ENCODE data around the gene UBALD1. TPM values are rescaled to one million over a fixed set of nuclear protein-coding genes. Genes with fewer than 3 reads are reported as not detected.

Gene UBALD1
- total RNA-seq, 4 donors from 2014 or later: 5.9 to 17.0 (median 9.6) TPM

- Histone ChIP-seq H3K36me3 (no peaks in the 10 kb centered on the region), H3K27me3 (no peaks in the 10 kb centered on the region), H3K4me3 (peak overlapping the region; percentile 55 to 99 (median 84)), H3K4me1 (peaks cover 49 to 72% (median 50%) of the 10 kb centered on the region in 3 donors), H3K27ac (peak overlapping the region; percentile 94 to 99 (median 97)), H3K9me3 (no peaks in the 10 kb centered on the region)
- intact Hi-C loops (cut with DNase I): no loop called here
- DNase-seq: peak; percentile 98
- TF ChIP-seq POLR2A (IDR thresholded peaks at IDR 0.05): peak in 2 of 4 donors; percentile 65 to 87
- TF ChIP-seq, protein P1, sequence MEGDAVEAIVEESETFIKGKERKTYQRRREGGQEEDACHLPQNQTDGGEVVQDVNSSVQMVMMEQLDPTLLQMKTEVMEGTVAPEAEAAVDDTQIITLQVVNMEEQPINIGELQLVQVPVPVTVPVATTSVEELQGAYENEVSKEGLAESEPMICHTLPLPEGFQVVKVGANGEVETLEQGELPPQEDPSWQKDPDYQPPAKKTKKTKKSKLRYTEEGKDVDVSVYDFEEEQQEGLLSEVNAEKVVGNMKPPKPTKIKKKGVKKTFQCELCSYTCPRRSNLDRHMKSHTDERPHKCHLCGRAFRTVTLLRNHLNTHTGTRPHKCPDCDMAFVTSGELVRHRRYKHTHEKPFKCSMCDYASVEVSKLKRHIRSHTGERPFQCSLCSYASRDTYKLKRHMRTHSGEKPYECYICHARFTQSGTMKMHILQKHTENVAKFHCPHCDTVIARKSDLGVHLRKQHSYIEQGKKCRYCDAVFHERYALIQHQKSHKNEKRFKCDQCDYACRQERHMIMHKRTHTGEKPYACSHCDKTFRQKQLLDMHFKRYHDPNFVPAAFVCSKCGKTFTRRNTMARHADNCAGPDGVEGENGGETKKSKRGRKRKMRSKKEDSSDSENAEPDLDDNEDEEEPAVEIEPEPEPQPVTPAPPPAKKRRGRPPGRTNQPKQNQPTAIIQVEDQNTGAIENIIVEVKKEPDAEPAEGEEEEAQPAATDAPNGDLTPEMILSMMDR (IDR thresholded peaks at IDR 0.05): peak in 4 of 6 experiments; percentile 11 to 29 (median 26)
- WGBS, 2 donors: 2% methylated on average over 18 of the region's 57 CpGs; no CpG with 5 or more reads in 1 of the 2 donors
Measured at GRCh38 chr16:4616047-4616811, 1.5 kb upstream of the UBALD1 start.

- Histone ChIP-seq H3K27ac (peak overlapping the region; percentile 94 to 98 (median 96)), H3K36me3 (no peaks in the 10 kb centered on the region), H3K9me3 (no peaks in the 10 kb centered on the region), H3K4me3 (peak overlapping the region; percentile 71 to 99 (median 88)), H3K4me1 (peaks cover 53 to 79% (median 57%) of the 10 kb centered on the region in 3 donors), H3K27me3 (no peaks in the 10 kb centered on the region)
- WGBS, 2 donors: 31 to 44% methylated on average over 7 to 10 of the region's 39 CpGs
- no peak for DNase-seq
- TF ChIP-seq, protein P1 (IDR thresholded peaks at IDR 0.05): no peak
- no peak for TF ChIP-seq POLR2A (IDR thresholded peaks at IDR 0.05)
- intact Hi-C loops (cut with DNase I): no loop called here
Measured at GRCh38 chr16:4615384-4616046, 827 bp upstream of the UBALD1 start.

- Histone ChIP-seq H3K27me3 (no peaks in the 10 kb centered on the region), H3K9me3 (no peaks in the 10 kb centered on the region), H3K27ac (peak overlapping the region; percentile 94 to 98 (median 96)), H3K4me3 (peak overlapping the region; percentile 69 to 99 (median 88)), H3K4me1 (peaks cover 52 to 78% (median 54%) of the 10 kb centered on the region in 3 donors), H3K36me3 (peaks cover 0 to 16% (median 7%) of the 10 kb centered on the region in 3 donors)
- DNase-seq: no peak
- intact Hi-C loops (cut with DNase I): no loop called here
- 4% methylated on average over 9 of the region's 92 CpGs; no CpG with 5 or more reads in 1 of the 2 donors for WGBS, 2 donors
- TF ChIP-seq, protein P1 (IDR thresholded peaks at IDR 0.05): no peak
- no peak for TF ChIP-seq POLR2A (IDR thresholded peaks at IDR 0.05)
Measured at GRCh38 chr16:4613636-4614570, 785 bp downstream of the UBALD1 start.

DNA sequence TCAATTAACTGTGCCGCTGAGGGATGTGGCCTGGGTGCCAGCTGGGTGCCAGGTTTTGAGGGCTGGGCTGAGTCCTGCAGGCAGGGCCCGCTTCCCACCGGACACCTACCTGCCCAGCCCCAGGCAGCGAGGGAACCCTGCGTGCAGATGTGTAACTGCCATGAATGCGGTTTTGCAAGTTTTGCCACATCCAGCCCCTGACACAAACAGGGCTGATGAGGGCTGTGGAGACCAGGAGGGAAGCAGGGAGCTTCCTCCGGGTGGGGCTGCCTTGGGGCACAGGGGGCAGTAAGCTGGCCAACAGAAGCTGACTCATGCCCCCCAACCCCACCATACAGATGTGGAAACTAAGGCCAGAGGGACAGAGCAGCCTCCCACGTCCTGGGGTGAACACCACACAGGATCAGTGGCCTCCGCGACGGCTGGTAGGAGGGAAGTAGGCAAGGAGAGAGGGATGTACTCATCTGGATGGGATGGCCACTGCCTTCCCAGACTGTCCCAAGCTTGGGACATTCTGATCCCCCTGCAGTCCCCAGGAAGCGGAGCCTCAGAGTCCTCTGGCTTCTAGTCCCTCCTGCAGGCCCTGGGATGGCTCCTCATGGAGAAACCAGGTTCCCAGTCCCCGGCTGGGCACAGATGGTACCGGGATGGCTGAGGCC, 1.6 kb downstream of the UBALD1 start:
- Histone ChIP-seq H3K27me3 (no peaks in the 10 kb centered on the region), H3K27ac (peak overlapping the region; percentile 94 to 98 (median 96)), H3K4me1 (peaks cover 45 to 70% (median 52%) of the 10 kb centered on the region in 3 donors), H3K36me3 (peaks cover 0 to 24% (median 14%) of the 10 kb centered on the region in 3 donors), H3K4me3 (peak overlapping the region; percentile 69 to 99 (median 88)), H3K9me3 (no peaks in the 10 kb centered on the region)
- 28 to 39% methylated on average over 7 to 10 of the region's 14 CpGs for WGBS, 2 donors
- no peak for DNase-seq
- no peak for TF ChIP-seq POLR2A (IDR thresholded peaks at IDR 0.05)
- TF ChIP-seq, protein P1 (IDR thresholded peaks at IDR 0.05): no peak
- intact Hi-C loops (cut with DNase I): no loop called here

All from esophagus squamous epithelium (tissue), 5 donors.